Measurements from ENCODE around the gene NECAP2.

Gene NECAP2, protein sequence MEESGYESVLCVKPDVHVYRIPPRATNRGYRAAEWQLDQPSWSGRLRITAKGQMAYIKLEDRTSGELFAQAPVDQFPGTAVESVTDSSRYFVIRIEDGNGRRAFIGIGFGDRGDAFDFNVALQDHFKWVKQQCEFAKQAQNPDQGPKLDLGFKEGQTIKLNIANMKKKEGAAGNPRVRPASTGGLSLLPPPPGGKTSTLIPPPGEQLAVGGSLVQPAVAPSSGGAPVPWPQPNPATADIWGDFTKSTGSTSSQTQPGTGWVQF

DNA sequence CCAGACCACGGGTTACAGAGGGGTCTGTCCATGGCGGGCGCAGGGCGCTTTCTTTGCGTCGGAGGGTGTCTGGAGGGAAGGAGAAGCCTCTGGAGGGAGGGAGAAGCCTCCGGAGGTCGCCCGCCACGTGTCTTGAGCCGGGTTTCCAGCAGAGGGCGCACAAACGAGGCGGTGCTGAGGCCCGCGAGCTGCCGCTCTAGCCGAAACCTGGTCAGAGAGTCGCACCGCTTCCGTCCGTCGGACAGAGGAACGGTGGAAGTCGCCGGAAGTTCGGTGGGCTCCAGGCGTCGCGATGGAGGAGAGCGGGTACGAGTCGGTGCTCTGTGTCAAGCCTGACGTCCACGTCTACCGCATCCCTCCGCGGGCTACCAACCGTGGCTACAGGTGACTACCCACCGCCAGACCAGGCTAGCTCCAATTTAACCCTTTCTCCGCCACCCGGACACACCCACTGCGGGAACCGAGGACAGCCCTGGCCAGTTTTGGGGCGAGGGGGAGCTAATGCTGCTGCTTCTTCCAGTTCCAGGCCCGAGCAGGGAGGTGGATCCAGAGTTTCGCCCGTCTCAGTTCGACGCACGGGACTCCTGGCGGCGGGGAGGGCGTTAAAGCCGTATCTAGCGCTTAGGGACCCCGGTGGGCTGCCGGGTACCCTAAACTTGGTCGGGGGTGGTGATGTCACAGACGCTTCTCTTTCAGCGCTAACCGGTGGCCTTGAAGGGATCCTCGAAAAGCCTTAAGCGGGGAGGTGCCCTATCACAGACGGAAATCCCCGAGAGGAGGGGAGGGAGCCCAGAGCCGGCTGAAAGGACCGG lies at the start of gene NECAP2:
Gene NECAP2 (plus strand): TSS at position 255 of the 812 bp plus-strand sequence. CDS start 38 bp downstream, at position 293.
- DNase-seq = peak; percentile 97

DNA sequence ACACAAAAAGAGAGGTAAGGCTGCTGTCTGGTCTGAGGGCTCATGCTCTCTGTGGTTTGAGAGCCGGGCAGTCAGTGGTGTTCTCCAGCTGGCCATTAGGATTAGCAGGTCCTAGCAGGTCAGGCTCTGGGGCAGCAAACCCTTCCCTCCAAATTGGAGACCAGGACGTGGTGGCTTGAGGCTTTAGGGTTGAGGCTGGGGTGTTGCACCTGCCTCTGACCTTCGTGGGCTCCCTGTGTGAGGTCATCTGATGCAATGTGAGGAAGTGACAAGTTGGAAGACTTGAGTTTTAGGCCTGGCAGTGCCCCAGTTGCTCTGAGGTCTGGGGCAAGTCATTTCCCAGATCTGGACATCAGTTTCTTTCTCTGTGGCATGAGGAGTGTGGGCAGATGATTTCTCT lies 49.1 kb upstream of the NECAP2 start:
- DNase-seq = no peak

DNA sequence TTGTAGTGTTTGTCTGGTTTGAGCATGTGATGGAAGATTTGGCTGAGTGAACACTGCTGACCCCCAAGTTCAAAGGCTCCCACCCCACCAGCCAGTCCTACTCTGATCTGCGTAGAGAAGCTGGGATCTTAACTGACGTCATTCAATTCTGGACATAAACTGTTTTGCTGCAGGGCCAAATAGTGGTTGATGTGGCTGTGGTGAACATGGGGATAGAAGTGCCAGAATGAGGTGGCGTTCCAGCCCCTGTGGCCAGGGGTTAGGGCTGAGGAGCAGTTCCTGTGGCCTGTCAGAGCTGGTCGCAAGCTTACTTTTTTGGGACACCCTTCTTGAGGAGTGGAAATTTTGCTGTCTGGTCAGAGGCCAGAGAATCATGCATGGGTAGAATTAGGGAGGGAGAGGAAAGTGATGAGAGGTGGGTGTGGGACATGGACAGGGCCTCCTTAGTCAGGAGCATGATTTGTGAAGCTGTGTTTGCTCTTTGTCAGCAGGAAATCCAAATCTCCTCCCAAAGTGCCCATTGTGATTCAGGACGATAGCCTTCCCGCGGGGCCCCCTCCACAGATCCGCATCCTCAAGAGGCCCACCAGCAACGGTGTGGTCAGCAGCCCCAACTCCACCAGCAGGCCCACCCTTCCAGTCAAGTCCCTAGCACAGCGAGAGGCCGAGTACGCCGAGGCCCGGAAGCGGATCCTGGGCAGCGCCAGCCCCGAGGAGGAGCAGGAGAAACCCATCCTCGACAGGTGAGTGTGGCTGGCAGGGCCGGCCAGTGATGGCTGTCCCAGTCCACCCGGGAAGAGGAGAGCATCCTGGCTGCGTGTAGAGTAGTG lies 47.6 kb upstream of the NECAP2 start:
- no peak for DNase-seq

DNA sequence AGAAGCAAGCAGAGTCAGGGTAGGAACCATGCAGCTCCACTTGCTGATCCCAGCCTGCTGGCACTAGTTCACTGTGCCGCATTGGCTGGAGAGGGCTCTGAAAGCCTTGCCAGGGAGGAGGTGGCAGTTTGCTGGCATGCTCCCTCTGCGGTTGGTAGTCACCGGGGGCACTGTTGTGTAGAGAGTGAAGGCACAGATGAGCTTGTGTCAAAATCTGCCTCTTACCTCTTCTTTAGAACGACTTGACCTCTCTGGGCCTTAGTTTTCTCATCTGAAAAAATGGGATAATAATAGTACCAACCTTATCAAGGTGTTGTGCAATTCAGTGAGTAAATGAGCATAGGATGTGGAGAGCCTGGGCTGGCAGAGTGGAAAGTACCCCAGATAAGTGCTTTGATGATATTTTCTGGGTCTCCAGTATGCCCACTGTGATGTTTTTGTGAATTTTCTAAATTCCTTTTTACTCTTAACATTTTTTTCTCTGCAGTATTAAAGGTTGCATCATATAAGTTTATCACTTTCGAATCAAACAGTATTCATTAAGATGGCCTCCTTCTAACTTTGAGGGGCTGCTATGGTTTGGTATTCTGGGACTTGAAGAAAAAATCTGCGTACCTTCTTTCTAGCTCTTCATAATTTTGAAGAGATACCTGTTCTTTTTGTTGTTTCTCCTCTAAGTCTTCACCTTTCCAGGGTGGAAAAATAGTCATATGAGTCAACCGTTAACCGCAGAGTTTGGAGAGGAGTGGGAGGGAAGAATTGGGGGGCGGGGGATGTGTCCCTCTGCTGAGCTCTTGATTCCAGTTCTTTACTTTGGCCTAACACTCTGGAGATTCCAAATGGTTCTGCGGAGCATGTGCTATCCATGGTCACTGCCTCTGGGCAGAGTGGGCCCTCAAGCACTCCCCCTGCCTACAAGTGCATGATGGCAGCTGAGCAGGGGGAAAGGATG lies 46.7 kb upstream of the NECAP2 start:
- no peak for DNase-seq

DNA sequence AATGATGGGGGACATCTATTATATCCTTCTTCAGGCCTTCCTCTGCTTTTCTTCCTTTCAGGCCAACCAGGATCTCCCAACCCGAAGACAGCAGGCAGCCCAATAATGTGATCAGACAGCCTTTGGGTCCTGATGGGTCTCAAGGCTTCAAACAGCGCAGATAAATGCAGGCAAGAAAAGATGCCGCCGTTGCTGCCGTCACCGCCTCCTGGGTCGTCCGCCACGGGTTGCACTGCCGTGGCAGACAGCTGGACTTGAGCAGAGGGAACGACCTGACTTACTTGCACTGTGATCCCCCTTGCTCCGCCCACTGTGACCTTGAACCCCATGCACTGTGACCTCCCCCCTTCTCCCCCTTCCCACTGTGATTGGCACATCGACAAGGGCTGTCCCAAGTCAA lies 45.5 kb upstream of the NECAP2 start:
- no peak for DNase-seq

DNA sequence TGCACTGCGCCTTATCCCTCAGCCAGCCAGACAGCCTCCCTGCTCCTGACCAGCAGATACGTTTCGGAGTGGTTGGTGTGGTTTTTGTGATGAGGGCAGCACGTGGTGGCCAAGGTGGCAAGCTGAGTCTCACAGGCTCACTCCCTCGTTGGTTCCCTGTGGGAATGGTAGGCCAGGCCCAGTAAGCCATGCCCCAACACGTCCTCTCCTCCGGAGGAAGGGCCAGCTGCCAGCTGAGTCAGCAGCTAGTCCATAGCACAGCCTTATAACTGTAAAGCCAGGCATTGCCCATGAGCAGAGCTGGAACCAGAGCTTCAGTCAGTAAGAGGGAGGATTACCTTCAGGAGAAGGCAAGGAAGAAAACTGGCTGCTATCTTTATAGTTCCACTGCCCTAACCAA lies 43.9 kb upstream of the NECAP2 start:
- DNase-seq = no peak

DNA sequence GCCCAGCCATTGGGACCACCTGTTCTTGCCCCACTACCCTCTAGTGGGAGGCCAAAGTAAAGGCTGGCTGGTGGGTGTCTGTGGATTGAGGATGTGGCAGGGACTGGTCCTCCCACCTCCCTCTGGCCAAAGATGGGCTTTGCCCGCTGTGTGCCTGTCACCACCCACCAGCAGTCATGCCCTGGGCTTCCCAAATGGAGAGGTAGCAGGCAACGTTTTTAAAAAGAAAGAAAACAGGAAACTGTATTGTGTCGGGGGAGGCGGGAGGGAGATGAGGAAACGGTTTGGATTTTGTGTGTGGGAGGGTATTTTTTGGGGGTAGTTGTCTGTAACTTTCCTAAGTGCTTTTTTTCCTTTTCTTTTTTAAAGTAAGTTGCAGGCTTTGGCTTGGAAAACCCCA lies 43.4 kb upstream of the NECAP2 start:
- no peak for DNase-seq

DNA sequence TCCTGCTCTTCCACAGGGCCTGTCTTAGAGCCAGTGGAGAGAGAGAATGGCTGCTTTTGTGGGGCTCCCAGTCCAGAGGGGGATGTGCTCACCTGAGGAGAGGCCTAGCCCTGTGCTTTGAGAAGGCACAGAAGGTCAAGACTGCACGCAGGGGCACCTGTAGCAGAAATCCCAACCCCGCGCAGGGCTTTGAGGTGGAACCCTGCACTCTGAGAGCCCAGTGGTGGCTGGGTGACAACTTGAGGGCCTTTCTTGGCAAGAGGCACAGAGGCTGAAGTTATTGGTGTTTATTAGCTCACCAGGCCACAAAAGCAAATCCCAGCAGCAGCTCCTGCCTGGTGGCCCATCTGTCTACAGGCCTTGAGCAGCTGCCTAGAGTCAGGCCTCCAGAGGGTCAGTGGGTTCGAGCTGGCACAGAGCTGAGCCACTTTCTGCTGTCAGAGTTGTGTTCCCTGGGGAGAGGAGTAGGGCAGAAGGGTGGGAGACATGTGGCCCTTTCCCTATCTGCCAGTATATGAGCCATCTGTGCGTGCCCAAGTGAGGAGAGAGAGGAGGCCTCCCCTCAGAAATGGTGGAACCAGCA lies 42.1 kb upstream of the NECAP2 start:
- DNase-seq = no peak

DNA sequence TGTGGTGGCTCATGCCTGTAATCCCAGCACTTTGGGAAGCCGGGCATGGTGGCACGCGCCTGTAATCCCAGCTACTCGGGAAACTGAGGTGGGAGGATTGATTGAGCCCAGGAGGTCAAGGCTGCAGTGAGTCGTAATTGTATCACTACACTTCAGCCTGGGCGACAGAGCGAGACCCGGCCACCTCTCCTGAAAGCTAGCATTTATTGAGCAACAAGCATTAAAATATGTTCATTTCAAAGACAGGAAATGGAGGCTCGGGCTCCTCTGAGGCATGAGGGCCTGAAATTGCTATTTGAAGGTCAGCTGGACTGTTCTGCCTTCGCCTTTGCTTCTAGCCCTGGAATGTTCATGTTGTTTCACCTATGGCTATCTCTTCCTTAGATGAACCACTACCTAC lies 37.8 kb upstream of the NECAP2 start:
- DNase-seq = no peak

DNA sequence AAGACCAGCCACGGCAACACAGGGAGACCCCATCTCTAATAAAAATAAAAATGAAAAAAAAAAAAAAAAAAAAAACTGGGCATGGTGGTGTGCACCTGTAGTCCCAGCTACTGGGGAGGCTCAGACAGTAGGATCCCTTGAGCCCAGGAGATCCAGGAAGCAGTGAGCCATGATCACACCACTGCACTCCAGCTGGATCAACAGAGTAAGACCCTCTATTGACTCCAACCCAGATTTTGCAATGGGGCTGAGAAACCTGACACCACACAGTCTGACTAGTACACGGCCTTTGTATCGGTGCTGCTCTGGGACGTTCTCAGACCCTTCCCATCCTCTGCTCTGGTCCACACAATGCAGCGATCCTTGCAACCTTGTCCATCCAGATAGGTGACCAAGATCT lies 35.1 kb upstream of the NECAP2 start:
- DNase-seq = no peak

DNA sequence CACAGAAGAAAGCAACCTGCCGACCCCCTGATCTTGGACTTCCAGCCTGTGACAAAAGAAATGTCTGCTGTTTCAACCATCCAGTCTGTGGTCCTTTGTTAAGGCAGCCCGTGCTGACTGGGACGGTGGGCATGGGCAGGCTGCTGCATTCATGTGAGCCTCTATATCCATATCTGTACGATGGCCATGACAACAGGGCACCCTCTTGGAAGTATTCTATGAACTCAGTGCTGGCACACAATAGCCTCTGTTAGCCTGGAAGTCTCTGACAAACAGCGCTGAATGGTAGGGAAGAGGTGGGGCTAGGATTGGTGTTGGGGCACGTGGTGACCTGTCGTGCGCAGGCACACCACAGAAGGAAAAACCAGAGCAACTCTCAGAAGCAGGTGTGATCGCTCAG lies 33.7 kb upstream of the NECAP2 start:
- DNase-seq = no peak

DNA sequence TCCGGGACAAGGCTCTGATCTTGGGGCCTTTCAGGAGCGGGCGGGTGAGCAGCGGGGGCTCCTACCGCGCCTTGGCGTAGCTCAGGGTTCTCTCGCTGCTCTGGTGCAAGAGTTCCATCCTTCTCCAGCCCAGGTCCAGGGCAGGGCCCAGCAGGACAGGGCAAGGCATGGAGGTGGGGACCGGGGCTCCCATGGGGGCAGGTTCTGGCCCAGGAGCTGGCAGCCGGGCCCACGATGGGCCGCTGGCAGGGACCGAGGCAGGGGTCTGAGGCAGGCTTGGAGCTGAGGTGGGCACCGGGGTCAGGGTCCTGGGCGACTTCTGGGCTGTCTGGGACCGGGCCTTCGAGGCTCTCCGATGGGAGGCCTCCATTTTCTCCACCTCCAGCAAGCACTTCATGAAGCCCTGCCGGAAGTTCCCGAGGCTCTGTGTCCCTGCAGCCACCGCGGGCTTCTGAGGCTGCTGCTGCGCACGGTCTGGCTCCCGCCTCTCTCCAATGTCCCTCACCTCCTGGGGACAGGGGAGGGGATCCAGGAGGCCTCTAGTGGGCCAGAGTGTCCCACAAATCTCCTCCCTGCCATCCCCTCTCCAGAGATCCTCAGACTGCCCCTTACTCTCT lies 30.9 kb upstream of the NECAP2 start:
- no peak for DNase-seq

DNA sequence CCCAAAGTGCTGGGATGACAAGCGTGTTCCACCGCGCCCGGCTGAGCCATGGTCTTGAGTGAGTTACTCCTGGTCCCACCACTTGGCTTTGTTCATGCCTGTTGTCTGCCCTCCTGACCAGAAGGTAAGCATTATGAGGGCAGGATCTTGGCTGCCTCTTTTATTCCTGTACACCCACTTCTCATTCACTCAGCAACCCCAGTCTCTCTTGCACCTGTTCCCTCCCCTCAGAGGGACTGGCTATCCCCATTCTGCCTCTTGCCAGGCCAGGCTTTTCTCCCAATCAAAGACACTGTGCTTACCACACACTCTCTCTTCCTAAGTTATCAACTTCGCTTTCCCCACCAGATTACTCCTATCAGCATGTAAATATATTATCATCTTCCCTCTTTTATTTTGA lies 29.7 kb upstream of the NECAP2 start:
- no peak for DNase-seq

DNA sequence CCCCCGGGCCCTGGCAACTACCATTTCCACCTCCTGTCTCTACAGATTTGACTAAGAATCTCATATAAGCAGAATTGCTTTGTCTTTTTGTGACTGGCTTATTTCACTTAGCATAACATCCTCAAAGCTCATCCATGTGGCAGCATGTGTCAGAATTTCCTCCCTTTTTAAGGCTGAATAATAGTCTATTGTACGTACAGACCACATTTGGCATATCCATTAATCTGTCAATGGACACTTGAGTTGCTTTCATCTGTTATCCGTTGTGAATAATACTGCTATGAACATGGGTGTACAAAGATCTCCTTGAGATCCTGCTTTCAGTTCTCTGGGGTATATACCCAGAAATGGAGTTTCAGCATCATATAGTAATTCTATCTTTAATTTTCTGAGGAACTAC lies 27.3 kb upstream of the NECAP2 start:
- no peak for DNase-seq

DNA sequence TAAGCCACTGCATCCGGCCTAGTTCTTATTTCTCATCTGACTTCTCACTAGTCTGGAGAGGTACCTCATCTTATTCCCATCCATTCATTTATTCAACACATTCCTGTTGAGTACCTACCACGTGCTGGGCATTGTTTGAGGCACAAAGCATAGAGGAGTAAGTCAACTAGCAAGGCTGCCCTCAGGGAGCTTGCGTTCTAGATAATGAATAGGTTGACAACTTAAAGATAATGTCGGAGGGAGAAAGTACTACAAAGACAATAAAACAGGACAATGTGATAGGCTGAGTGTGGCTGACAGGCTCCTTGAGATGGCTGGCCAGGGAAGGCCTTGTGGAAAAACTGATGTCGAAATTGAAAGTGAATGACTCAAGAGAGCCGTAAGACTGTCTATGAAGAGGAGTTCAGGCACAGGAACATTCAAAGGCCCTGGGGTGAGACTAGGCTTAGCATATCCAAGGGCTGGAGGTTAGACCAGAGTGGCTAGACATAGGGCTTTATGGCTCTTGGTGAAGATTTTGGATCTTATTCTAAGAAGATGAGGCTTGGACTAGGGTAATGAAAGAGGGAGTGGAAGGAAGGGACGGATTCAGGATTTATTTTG lies 21.6 kb upstream of the NECAP2 start:
- no peak for DNase-seq

DNA sequence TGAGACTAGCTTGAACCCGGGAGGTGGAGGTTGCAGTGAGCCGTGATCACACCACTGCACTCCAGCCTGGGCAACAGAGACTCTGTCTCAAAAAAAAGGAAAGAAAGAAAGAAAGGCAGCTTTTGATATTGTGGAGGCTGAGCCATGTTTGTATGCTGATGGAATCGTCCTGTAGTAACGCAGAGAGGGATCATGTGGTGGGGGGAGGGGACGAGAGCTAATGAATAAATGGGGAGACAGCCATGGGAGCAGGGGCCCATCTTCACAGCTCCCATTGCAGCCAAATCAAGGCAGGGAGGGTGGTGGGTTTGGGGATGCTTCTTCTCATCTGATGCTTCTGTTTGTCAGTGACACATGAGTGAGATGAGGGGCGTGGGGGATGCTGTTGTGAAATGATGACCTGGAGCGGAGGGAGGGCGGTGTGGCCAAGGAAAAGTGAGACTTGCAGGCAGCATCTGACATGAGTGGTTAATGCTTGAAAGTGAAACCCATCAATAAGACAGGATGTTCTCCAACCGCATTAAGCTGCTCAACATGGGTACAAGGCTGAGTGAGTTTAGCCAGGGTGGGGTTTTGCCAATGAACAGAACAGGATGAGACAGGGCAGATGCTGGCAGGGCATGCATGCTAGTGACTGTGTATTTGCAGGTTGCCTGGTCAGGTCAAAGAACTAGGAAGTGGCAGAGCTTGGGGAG lies 20.0 kb upstream of the NECAP2 start:
- DNase-seq = no peak

DNA sequence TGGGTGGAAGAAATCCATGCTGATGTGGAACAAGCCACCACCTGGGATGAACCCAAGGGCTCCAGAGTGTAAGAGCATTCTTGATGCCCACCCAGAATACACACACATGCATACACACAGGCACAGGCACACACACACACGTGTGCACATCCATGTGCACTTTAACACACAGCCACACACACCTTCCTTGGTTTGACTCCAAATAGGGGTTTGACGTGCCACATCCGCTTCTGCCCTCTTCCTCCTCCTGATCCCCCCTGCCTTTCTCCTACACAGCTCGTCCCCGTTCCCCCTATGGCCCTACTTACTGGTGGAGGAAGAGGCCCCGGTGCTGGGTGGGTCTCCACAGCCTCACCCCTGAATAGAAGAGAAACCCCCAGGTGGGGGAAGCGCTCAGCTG lies 19.3 kb upstream of the NECAP2 start:
- no peak for DNase-seq

DNA sequence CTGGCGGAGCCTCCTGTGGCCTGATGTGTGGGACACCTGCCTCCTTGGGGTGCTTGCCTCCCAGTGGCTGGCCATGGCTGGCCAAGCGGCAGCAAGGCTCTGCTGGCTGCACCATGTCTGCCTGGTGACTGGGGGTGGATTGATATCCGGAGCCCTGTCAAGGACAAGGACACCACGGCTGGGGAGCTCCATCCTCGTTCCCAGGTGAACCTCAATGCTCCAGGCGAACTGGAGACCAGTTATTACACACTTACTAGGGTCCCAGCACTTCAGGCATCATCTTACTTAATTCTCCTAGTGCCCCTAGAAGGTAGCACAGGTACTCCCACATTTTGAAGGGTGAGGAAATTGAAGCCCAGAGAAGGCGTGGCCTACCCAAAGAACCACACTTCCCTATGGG lies 18.5 kb upstream of the NECAP2 start:
- DNase-seq = no peak

DNA sequence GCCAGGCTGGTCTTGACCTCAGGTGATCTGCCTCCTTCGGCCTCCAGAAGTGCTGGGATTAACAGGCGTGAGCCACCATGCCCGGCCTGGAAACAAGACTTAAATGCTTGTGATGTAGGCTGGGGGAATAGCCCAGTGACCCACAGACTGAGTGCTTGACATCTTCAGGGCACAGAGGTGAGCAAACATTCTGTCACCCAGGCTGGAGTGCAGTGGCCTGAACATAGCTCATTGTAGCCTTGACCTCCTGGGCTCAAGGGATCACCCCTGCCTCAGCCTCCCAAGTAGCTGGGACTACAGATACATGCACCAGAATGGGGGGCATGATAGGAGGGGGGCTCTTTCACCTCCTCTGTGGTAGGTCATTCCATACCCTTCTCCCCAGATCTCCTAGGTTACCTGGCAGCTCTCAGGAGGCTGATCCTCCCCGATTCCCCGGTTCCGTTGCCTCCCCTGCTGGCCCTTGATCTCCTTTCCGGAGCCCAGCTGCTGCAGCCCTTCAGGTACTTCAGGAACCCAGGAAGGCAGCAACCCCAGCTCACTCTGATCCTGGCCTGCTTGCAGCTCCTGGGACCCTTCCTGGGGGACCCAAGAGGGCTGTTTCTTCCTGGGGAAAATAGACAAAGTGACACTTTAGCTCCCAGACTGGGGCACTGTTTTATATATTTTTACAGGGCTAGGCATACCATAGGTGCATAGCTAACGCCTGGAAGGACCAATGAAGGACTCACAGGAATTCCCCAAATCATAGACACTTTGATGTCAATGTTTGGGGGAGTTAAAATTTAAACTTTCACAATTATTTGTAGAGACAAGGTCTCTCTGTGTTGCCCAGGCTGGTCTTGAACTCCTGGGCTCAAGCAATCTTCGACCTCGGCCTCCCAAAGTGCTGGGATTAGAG lies 15.1 kb upstream of the NECAP2 start:
- DNase-seq = no peak
